MM.1S (cell line): ENCODE results near the gene CHRDL1.

Experiments used
- DNase-seq: peaks from one replicate; pipeline ENCODE4 v3.0.0-alpha.2; 2015
- H2AFZ ChIP-seq: fragments of 300-600 bp; sonication (generic); 2 replicates; pipeline ENCODE4 v1.6.0; 2016; ENCODE audit warnings: antibody characterized with exemption, low read length
- H3F3A ChIP-seq: fragments of 300-600 bp; sonication (generic); 2 replicates; pipeline ENCODE4 v1.6.1; 2016; ENCODE audit warnings: mild to moderate bottlenecking, antibody characterized with exemption, low read length, moderate library complexity, mixed read lengths; ENCODE audit not compliant: insufficient read depth
- H3K27ac ChIP-seq: fragments of 300-600 bp; sonication (generic); 2 replicates; pipeline ENCODE4 v1.5.1; 2016; ENCODE audit warnings: mild to moderate bottlenecking, low read length
- H3K27me3 ChIP-seq: fragments of 300-600 bp; sonication (generic); replicated peaks from 2 replicates; pipeline ENCODE4 v1.6.0; 2016; ENCODE audit warnings: low read length; ENCODE audit not compliant: insufficient read depth
- H3K36me3 ChIP-seq: fragments of 300-600 bp; sonication (generic); replicated peaks from 2 replicates; pipeline ENCODE4 v1.6.1; 2016; ENCODE audit warnings: mild to moderate bottlenecking, low read length, mixed read lengths; ENCODE audit not compliant: insufficient read depth
- H3K4me1 ChIP-seq: fragments of 300-600 bp; sonication (generic); 2 replicates; pipeline ENCODE4 v1.6.1; 2016; ENCODE audit warnings: low read length, mixed read lengths
- H3K4me2 ChIP-seq: fragments of 300-600 bp; sonication (generic); 2 replicates; pipeline ENCODE4 v1.6.0; 2016; ENCODE audit warnings: low read depth, low read length
- H3K4me3 ChIP-seq: fragments of 300-600 bp; sonication (generic); 2 replicates; pipeline ENCODE4 v1.5.1; 2016; ENCODE audit warnings: low read length, mixed read lengths
- H3K79me2 ChIP-seq: fragments of 300-600 bp; sonication (generic); 2 replicates; pipeline ENCODE4 v1.6.1; 2016; ENCODE audit warnings: mixed run types, low read length, mixed read lengths
- H3K9ac ChIP-seq: fragments of 300-600 bp; sonication (generic); 2 replicates; pipeline ENCODE4 v1.6.1; 2016; ENCODE audit warnings: low read length, mixed read lengths
- H3K9me2 ChIP-seq: fragments of 300-600 bp; sonication (generic); replicated peaks from 2 replicates; pipeline ENCODE4 v1.6.1; 2016; ENCODE audit warnings: mild to moderate bottlenecking, low read length, mixed read lengths; ENCODE audit not compliant: insufficient read depth
- H3K9me3 ChIP-seq: fragments of 300-600 bp; sonication (generic); replicated peaks from 2 replicates; pipeline ENCODE4 v1.6.1; 2016; ENCODE audit warnings: mild to moderate bottlenecking, low read length, mixed read lengths; ENCODE audit not compliant: insufficient read depth
- H4K20me1 ChIP-seq: fragments of 300-600 bp; sonication (generic); 2 replicates; pipeline ENCODE4 v1.6.1; 2016; ENCODE audit warnings: mild to moderate bottlenecking, low read length, moderate library complexity, mixed read lengths; ENCODE audit not compliant: insufficient read depth
- CTCF ChIP-seq: fragments of 300-600 bp; sonication (generic); IDR thresholded peaks from 2 replicates; pipeline ENCODE4 v1.5.1; 2016; ENCODE audit warnings: antibody characterized with exemption, low read length, mixed read lengths
- EZH2 ChIP-seq: fragments of 300-600 bp; sonication (generic); optimal IDR thresholded peaks from 2 replicates; pipeline ENCODE3; 2017; ENCODE audit warnings: low read depth, mild to moderate bottlenecking, antibody characterized with exemption, low read length, mixed read lengths
- EZH2phosphoT487 ChIP-seq: fragments of 300-600 bp; sonication (generic); IDR thresholded peaks from 2 replicates; pipeline ENCODE4 v1.6.1; 2018; ENCODE audit warnings: antibody characterized with exemption, low read length

The CHRDL1 gene

GRCh38 chrX:110722135-110722534 is 73.5 kb downstream of the CHRDL1 start:
- Histone ChIP-seq H3K79me2 (no peaks in the 10 kb centered on the region), H3K4me2 (no peak overlapping the region), H3K9me2 (no peaks in the 10 kb centered on the region), H3K9me3 (no peaks in the 10 kb centered on the region), H3K27me3 (no peaks in the 10 kb centered on the region), H3K27ac (no peak overlapping the region), H3K9ac (no peak overlapping the region), H2AFZ (no peak overlapping the region), H3K4me3 (no peak overlapping the region), H3K36me3 (no peaks in the 10 kb centered on the region), H4K20me1 (no peaks in the 10 kb centered on the region), H3K4me1 (no peaks in the 10 kb centered on the region), H3F3A (no peaks in the 10 kb centered on the region)
- no peak for TF ChIP-seq EZH2
- TF ChIP-seq CTCF, result no peak
- TF ChIP-seq EZH2phosphoT487, result no peak
- DNase-seq, result no peak

- no peak for DNase-seq
- Histone ChIP-seq H3K4me3 (no peak overlapping the region), H3K9ac (no peak overlapping the region), H3K9me2 (no peaks in the 10 kb centered on the region), H4K20me1 (no peaks in the 10 kb centered on the region), H3K36me3 (no peaks in the 10 kb centered on the region), H3F3A (no peaks in the 10 kb centered on the region), H3K27me3 (no peaks in the 10 kb centered on the region), H2AFZ (no peak overlapping the region), H3K4me2 (no peak overlapping the region), H3K27ac (no peak overlapping the region), H3K4me1 (no peaks in the 10 kb centered on the region), H3K79me2 (no peaks in the 10 kb centered on the region), H3K9me3 (no peaks in the 10 kb centered on the region)
- no peak for TF ChIP-seq CTCF
- TF ChIP-seq EZH2phosphoT487, result no peak
Observed at GRCh38 chrX:110713666-110714065, 82.0 kb downstream of the CHRDL1 start.

- Histone ChIP-seq H4K20me1 (no peaks in the 10 kb centered on the region), H3K9ac (no peak overlapping the region), H3K9me3 (no peaks in the 10 kb centered on the region), H3K4me1 (no peaks in the 10 kb centered on the region), H3F3A (no peaks in the 10 kb centered on the region), H2AFZ (no peak overlapping the region), H3K36me3 (no peaks in the 10 kb centered on the region), H3K27ac (no peak overlapping the region), H3K9me2 (no peaks in the 10 kb centered on the region), H3K4me3 (no peak overlapping the region), H3K4me2 (no peak overlapping the region), H3K27me3 (no peaks in the 10 kb centered on the region), H3K79me2 (no peaks in the 10 kb centered on the region)
- TF ChIP-seq CTCF (no peak), EZH2phosphoT487 (no peak), EZH2 (no peak)
- no peak for DNase-seq
Observed at GRCh38 chrX:110706446-110706845, 89.2 kb downstream of the CHRDL1 start.
